M059J (cell line): Measurements from ENCODE around the gene VPS35L. TPM values are rescaled to one million over a fixed set of nuclear protein-coding genes. Genes with fewer than 3 reads are reported as not detected.
"Not testable (repeated sequence)": the region's sequence is repeated elsewhere in the genome, so short reads cannot be mapped to it uniquely, and the experiment has no call there.

Experiments used
- DNase-seq: peaks from one replicate; pipeline ENCODE4 v3.0.0-alpha.2; 2012; ENCODE audit warnings: low read depth
- total RNA-seq: library from RNA; depleted of rRNA; stranded (reverse); fragments of >200 nt; shearing (Covaris generic); gene quantifications from 2 replicates; pipeline ENCODE4 v1.2.3, GENCODE V29; 2014

VPS35L gene
- total RNA-seq, 1 experiment from 2014 or later = 26.3 TPM

- no peak for DNase-seq
These were observed 26.8 kb upstream of the VPS35L start for GRCh38 chr16:19528666-19529065.

DNA sequence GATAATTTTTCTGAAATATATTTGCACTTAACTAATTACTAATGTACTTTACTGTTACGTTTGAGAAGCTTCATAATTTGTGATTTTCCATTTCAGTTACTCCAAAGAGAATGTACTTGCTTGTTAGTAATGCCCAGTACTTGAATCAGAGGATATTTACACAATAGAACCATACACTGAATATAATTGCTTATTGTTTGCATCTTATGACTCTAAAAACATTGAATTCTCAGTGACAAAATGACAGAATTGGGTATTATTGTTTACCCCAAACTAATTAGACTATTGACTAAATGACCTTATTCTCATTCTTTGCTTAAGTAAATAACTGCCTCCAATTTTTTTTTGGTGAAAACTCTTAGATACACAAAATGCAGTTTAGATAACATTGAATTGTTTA lies 22.9 kb upstream of the VPS35L start:
- no peak for DNase-seq

DNA sequence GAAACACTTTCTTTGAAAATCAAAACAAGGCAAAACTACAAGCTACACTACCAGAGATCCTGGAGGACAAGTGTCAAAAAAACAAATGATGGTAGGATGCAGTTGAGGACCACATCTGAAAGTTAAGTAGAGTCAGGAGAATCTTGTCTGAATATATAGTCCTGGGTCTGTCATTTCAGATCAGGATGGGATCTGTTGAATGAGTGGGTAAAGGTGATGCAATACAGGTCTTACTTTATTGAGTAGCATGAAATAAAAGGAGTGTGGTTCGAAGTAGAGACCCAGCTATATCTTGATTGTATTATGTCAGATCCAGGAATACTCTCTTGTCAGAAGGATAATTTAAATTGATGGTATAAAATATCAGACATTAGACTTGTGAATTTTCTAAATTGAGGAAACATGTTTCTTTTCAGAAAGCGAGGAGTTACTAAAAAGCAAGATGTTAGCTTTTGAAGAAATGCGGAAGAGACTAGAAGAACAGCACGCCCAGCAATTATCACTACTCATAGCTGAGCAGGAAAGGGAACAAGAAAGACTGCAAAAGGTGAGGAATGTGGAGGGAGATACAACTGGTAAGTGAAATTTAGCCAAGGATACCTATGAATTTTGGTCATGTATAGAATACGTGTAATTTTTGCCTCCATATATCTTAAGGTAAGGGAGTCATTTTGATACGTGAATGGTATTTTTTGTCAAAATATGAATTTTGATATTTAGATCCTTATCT lies 15.1 kb upstream of the VPS35L start:
- no peak for DNase-seq

GRCh38 chr16:19542138-19542821 lies 13.2 kb upstream of the VPS35L start:
- no peak for DNase-seq

- DNase-seq = not testable (repeated sequence)
These were observed 12.1 kb upstream of the VPS35L start for GRCh38 chr16:19543278-19543996.

DNA sequence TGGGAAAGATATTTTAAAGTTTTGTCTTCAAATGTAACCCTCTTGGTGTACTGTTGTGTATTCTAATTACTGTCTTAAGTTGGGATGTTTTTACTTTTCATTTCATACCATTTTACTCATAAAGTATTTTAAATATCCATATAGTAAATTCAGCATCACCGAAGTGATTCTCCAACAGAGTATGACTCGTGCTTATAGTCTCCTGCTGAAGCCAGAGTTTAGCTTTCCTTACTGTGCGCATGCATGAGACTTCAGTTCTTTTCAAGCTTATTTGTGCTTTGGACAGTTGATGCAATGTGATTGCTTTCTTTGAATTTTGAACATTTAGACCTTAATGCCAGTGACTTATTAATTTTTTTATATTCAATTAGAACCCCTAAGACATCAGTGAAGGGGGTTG lies 7.4 kb upstream of the VPS35L start:
- no peak for DNase-seq

DNA sequence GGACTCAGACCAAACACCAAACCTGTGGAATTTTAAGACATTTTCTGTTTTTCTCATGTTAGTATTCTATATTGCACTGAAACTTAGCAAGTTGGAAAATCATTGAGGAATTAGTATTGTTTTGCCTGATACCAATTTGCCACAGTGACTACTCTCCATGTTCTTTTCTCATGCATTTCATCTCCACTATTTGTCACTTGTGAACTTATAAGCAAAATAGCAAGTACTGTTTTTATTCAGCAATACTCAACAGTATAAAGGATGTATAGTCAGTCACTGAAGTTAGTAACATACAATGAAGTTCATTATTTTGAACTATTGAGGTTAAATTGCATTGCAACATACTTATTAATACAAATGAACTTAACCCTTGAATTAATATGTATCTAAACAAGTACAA lies 5.8 kb upstream of the VPS35L start:
- no peak for DNase-seq

GRCh38 chr16:19555938-19556771 lies 652 bp downstream of the VPS35L start:
- peak; percentile 13 for DNase-seq

GRCh38 chr16:19559242-19559910 lies 3.9 kb downstream of the VPS35L start:
- peak; percentile 58 for DNase-seq

DNA sequence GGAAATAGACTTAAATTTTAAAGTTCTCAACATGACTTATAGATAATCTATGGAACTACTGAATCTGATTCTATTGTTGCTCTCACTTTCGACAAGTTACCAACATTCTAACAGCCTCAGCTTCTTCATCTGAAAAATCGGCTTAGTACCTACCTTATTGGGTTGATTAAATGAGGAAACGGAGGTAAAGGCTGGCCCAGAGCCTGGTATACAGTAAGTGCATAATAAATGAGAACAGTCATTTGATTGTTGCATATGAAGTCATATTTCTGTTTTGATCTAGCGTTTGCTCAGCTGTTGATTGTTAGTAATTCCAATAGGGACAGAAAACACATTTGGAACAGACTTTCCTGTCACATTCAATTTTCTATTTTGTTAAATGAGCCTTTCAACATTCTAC lies 4.6 kb downstream of the VPS35L start:
- no peak for DNase-seq

DNA sequence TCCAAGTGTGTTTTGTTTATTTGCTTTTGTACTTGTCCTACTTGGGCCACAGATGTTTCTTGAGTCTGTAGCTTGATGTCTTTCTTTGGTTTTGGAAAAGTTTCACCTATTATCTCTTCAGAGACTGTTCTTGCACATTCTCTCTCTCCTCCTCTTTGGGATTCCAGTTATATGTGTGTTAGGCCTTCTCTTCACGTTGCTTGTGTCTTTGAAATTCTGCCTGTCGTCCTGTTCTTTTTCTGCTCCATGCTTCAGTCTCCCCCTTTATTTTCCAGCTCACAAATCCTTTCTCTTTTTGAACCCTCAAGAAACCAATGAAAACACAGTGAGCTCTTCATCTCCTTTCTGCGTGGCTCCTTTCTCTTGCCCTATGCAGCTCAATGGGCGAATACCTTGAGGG lies 7.9 kb downstream of the VPS35L start:
- DNase-seq = no peak

- no peak for DNase-seq
These were observed 10.9 kb downstream of the VPS35L start for GRCh38 chr16:19566362-19566761.

GRCh38 chr16:19567560-19567959 lies 12.1 kb downstream of the VPS35L start:
- DNase-seq = no peak

DNA sequence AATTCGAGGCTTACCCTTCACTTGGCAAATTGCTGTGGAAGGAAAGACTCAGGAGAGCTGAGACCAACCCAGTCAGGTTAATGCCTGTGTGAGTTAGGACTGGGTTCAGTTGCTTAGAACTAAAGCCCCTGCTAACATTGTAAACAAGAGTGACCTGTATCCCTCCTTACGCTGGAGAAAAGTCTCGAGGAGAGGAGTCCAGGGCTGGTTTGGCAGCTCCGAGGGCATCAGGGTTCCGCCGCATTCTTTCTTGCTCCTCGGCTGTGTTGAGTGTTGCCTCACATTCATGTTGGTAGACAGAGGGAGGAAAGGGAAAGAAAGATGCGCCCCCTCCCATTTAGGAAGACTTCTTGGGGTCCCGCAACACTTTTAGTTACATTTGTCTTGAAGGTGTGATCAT lies 18.5 kb downstream of the VPS35L start:
- no peak for DNase-seq

- DNase-seq = no peak
These were observed 19.1 kb downstream of the VPS35L start for GRCh38 chr16:19574615-19575014.

DNA sequence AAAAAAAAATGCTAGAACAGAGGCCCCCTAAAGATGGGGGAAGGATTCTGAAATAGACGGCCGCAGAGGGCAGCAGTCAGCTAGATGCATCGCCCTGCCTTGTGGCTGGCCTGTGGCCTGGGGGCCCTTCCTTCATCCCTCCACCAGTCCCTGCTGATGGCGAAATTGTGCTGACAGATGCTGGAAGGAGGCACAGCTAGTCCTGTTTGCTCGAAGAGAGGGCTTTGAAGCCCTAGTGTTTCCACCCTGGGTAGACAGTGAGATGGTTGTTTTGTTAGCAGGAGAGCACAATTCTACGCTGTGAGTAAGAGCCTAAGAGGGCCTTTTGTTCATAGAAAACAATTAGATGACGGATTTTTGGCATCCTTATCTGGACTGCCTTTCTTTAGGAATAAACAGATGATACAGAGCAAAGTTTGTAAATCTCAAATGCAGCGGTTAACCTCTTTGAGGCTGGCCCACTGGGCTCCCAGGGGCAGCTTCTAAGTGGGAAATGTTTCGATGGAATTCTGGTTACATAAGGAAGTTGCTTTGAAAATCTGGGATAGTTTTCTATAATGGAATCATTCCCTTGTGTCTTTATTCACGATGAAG lies 23.0 kb downstream of the VPS35L start:
- no peak for DNase-seq

GRCh38 chr16:19582050-19582831 lies 26.7 kb downstream of the VPS35L start:
- no peak for DNase-seq

- peak; percentile 47 for DNase-seq
These were observed 28.3 kb downstream of the VPS35L start for GRCh38 chr16:19583665-19584300.

GRCh38 chr16:19588661-19589060 lies 33.2 kb downstream of the VPS35L start:
- no peak for DNase-seq

GRCh38 chr16:19589106-19589505 lies 33.6 kb downstream of the VPS35L start:
- no peak for DNase-seq
